GM19351 (cell line): ENCODE data around the gene SV2B.
A peak's percentile ranks its signal among the peaks of the same experiment; 100 is the strongest.

Experiments
- ATAC-seq: cut with Tn5 transposase; IDR thresholded peaks from one replicate; pipeline ENCODE4 v1.9.1; 2021; ENCODE audit warnings: mild to moderate bottlenecking, moderate library complexity; ENCODE audit not compliant: unreplicated experiment

The SV2B gene

DNA sequence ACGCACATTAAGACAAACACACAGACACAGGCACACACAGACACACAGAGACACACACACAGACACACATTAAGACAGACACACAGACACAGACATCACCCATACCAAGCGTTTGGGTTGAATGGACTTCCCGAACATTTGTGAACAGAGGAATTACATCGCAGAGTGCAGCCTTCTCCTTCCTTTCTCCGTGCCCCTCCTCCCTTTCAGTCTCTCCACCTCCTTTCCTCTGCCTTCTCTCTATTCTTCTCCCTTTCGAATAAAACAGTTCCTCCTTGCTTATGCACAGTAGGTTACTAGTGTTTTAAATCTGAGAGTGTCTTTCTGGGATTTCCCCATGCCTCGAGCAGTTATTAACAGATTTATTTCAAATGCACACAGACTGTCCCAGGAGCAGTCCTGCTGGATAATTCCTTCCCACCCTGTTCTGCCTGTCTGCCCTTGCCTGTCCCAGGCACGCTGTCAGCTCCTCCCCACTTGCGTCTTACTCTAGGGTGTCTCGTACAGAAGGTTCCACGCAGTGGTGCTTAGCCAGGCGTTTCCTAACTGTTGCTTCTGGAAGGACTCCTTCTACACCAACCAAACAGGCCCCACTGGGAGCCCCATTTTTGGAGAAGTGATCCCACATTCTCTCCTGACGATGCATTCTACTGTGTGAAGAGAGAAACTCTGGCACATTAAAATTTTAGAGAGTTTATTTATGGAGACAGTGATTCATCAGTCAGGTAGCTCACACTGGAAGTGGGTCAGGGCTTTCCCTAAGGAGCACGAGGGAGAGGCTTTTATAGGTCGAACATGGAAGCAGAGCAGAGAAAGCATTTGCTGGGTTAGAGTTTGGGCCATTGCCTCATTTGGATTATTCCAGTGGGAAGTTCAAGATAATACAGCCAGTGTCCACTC is 163.8 kb downstream of the SV2B start:
- no peak for ATAC-seq

DNA sequence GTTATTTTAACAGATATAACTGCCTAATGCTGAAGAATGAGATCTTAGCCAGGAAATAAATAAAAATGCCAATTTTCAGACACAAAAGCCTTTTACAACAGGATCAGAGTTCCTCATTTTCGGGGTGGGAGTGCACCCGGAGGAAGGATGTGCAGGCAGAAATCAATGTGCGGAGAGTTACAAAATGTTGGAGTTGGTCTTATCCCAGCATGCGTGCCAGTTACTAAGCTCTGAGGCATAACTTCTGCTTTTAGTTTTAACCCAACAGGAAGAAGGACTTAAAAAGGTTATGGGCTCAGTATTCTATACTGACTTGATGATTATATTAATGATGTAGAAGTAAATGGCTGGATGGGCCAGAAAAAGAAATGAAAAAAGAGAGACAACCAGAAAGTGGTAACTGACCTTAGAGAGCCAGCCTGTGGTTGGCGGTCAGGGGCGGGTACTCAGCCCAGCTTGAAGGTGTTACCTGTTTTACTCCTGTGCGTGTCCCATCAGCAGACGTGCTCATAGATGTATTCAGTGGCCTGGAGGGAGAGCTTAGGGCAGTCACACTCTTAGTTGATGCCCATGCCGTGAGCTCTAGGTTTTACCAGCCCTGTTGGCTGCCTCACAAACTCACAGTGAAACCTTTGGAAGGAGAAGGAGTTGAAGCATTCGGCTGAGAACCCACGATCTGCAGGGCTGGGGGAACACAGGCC is 164.7 kb downstream of the SV2B start:
- ATAC-seq, result no peak

DNA sequence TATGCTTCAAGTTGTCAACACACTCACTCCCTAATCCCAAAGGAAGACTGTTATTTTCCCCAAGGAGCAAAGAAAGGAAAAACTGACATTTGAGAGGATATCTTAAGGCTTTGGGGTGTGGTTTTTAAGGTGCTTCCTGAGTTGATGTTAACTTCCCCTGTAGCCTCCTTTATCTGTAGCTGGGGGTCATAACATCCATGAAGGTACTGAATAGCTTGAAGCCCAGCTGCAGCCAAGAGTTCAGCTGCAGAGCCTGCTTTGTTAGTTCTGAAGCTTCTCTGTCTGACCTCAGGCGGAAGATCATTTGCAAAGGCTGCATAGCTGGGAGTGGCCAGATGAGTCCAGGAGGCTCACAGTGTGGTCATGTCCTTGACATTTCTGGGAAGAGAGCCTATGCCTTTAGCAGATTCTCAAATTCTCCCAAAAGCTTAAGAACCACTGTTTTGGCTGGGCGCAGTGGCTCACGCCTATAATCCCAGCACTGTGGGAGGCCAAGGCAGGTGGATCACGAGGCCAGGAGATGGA is 165.4 kb downstream of the SV2B start:
- ATAC-seq, result no peak

DNA sequence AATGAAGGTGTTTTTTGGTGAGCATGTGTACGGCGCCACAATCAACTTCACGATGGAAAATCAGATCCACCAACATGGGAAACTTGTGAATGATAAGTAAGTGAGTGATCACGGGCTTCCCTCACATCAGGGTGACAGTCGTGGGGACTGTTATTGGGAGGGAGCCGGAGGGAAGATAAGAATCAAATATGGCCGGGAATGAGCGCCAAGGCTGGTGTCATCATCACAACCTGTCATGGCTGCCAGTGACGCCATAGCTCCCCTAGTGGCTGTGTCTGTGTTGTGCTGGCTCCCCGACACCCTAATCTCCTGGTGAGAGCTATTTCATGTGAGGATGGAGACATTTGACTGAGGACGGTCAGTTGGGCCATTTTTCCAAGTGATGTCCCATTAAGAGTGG is 168.5 kb downstream of the SV2B start:
- ATAC-seq, result no peak

DNA sequence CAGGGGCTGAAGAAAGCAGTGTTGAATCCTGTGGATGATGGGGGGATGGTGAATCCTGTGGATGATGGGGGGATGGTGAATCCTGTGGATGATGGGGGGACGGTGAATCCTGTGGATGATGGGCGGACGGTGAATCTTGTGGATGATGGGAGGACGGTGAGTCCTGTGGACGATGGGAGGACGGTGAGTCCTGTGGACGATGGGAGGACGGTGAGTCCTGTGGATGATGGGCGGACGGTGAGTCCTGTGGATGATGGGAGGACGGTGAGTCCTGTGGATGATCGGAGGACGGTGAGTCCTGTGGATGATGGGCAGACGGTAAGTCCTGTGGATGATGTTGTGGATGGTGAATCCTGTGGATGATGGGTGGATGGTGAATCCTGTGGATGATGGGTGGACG is 170.7 kb downstream of the SV2B start:
- ATAC-seq, result no peak

DNA sequence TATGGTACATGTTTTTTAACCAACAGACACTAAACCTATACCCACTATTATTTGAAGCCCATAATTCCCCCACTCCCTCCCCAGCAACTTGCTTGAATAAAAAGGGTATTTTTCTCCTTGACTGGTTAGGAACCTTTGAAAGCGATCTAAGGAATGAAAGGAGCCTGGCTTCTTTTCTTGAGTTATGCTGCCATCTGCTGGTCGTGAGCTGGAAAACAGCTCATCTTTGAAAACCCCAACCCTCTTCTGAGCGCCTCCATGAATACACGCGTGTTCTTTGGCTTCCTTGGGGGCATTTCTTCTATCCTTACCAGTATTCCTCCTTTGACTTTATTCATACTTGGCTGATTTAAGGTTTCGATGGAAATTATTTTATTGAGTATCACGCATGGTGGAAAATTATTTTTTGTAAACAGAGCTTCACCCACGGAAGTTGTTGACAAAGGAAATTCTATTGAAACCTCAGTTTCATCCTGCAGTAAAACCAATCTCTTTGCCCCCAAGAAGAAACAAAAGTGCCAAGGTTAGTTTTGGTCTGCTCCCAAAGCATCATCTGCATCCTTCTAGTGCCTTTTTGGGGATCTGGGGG is 171.6 kb downstream of the SV2B start:
- ATAC-seq, result peak; percentile 74

DNA sequence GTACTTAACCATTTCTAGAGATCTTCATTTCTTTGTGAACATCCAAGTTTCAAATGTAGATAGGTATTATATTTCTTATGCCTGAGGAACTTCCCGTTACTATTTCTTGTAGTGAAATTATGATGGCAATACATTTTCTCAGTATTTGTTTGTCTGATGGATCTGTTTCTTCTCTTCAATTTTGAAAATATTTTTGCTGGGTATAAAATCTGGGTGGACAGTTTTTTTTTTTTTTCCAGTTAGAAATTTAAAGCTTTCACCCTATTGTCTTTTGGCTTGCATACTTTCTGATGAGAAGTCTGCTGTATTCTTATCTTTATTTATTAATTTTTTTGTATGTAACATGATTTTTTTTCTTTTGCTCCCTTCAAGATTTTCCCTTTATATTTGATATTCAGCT is 175.8 kb downstream of the SV2B start:
- no peak for ATAC-seq

DNA sequence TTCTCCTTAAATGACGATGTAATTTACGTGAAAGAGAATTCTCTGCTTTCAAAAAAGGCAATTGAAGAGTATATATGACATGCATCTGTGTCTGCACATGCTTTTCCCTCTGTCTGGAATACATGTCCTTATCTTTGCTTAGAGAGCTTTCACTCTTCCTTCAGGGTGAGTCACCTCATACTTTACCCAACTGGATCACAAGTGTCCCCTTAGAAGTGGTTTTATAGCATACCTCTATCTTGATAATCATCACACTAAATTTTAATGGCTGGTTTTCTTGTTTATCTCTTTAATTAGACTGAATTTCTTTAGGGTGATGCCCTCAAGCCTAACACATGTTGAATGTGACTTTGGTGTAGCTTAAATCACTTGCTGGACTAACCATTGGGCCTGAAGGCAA is 178.9 kb downstream of the SV2B start:
- ATAC-seq, result no peak

DNA sequence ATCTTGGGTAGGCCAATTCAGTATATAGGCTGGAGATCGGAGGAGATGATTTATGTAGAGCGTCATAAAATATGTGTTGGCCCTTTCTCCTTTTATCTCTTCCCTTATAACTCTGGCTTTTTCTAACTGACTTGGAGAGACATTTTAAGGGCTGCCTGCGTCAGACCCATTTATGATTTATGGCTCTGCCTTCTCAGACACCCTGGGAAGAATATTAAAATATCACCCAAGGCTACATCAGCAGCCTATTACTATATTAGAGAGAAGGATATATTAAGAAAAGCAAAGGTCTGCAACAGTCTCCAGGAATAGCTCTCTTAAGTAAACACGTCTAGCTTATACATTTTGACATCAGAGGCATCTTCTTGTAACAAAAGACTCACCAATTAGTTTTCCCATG is 179.4 kb downstream of the SV2B start:
- no peak for ATAC-seq

DNA sequence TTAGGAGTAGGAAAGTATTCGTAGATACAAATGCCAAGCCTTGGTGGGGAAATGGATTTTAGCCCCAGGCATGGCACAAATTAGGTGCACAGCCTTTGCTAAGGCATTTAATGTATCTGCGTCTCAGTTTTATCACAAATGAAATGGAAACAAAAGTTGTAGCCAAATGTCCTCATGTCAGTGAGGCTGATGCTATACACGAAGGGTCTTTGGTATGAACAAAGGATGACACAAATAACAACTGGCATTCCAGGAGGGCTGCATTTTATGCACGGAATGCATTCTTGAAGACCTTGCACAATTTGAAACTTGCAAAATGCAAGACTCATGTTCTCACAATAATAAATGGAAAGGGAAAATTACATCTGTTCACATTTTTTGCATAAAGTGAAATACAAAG is 181.9 kb downstream of the SV2B start:
- ATAC-seq, result no peak

DNA sequence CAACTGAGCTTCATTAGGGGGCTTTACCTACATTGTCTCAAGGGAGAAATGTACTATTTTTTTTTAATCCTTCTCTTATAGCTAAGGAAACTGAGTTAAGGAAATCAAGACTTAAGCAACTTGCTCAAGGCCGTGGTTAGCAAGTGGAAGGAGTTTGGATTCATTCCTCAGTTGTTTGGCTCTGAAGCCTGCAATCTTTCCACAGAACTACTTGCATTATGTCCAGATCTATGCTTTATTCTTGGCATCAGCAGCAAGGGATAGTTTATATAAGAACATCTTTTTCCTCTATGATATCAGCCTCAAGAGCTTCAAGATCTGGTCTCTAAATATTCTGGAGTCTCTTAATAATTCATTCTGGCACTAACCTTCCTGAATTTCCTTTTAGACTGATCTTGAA is 182.4 kb downstream of the SV2B start:
- no peak for ATAC-seq

DNA sequence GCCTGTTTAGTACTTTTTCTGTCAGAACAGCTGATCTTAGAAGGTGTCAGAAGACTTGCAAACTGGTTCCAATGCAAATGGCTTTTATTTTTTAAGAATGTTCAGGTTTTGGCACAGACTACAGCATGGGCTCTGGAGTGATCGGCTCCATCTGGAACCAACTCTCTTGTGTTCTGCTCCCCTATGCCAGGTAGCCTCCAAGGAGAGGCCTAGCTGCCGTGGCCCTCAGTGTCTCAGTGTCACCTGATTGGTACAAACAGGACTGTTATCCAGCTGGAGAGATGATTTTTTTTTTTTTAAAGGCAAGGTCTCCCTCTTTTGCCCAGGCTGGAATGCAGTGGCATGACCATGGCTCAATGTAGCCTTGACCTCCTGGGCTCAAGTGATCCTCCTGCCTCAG is 183.1 kb downstream of the SV2B start:
- no peak for ATAC-seq

DNA sequence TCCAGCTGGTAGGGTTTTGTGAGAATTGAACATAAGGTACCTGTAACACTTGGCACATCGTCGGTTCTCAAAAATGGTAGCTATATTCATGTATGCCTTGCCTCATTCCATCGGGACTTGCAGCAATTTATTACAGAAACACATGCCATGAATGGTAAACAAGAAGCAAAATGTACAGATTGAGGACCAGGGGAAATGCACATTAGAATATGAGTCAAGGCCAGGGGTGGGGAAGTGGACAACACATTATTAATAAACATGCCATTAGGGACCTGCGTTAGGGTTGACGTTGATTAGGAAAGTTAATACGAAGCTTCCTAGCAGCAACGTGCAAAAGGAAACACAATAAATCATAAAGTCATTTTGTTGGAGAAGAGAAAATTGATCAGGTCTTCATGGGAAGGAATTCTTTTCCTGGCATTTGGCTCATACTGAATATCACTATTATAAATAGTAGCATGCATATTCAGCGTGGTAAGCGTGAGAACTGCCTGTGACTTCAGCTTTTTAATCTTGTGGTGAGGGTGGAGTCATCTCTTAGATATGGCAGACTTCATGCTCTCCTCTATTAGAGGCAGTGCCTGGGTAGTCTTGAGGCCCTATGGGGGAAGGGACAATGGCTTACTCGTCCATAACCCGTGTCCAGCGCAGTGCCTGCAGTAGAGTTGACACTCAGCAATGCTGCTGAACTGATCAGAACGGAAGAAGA is 184.9 kb downstream of the SV2B start:
- ATAC-seq, result no peak

DNA sequence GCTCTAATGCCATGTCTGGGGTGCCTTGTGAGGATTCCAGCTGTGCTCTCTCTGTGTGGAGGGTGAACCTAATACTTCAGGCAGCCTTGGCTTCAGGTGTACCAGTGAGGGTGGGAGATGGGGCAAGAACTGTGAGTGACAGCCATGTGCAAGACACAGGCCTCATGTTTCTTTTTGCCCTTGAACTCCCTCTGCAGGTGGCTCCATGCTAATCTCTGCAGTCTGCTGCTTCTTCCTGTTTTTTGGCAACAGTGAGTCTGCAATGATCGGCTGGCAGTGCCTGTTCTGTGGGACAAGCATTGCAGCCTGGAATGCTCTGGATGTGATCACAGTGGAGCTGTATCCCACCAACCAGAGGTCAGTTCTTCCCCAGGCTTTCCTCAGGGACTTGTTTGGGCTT is 189.3 kb downstream of the SV2B start:
- ATAC-seq, result no peak

DNA sequence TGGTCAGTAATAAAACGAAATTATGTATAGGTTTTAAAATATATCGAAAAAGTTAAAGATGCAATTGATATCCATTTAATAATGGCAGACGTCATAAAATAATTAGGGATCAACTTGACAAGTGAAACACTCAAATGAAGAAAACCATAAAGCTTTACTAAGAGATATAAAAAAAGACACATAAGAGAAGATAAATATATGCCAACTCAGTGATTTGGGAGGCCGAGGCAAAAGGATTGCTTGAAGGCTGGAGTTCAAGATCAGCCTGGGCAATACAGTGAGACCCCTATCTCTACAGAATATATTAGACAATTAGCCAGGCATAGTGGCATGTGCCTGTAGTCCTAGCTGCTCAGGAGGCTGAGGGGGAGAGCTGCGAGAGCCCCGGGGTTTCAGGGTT is 190.5 kb downstream of the SV2B start:
- no peak for ATAC-seq

DNA sequence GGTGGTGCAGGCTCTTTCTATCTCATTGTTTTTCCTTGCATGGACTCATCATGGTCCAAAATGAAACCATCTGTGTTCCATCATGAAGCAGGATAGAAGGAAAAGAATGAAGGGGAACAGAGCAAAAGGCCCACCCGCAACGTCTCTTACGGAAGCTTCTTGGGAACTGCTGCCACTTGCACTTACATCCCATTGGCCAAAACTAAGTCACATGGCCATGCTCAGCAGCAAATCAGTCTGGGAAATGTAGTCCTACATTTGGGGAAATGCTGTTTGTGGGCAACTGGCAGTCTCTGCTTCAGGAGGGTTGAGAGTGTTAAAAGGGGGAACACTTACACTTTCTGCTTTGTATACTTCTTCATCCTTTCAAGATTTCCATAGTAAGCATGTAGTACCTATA is 191.6 kb downstream of the SV2B start:
- ATAC-seq, result peak; percentile 79

DNA sequence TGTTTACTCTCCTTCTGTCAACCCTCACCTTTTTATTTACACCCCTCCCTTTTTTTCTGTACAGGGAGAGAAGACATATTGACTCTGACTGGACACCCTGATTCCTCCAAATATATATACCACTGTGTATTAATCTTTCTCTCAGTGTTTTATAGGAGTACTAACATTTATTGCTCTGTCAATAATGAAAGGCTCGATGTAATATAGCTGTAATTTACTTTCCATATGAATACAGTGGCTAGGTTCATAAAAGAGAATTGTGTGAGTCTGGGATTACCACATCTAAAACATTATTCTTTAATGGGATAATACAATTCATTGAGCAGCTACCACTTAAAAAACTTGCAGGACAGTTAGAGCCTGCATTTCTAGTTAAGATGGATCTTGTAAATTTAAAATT is 194.3 kb downstream of the SV2B start:
- no peak for ATAC-seq

DNA sequence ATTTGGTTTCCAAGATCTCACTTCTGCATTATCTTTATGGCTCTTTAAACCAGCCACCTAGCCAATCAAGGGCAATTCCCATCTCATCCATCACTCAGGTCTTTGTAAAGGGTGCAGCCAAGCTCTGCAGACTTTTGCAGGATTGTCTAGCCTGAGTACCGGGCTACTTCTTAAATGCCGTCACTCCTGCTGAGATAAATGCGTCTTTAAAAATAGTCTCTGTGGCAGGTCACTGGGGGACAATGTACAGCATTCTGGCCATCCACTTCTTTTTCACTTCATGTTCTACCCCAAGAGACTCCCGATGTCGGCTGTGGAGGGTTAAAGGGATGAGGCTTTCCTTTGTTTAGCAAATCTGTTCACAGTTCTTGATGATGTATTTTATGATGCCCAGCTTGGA is 194.7 kb downstream of the SV2B start:
- ATAC-seq, result no peak

DNA sequence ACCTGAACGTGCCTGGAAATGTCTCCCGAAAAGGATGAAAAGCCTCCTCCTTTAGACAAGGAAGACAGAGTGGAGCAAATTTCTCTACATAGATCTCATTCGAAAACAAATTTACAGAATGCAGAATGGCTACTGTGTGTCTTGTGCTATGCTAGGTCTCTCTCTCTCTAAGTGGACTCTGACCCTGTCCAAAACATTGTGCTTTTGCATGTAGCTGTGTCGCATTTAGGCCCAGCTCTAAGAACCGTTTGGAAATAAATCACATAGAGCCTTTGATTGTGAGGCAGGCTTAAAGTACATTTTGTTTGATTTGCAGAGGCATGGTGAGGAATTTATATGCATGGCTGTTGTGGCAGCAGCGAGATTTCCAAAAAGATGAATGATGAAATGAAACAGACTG is 198.0 kb downstream of the SV2B start:
- ATAC-seq, result no peak

DNA sequence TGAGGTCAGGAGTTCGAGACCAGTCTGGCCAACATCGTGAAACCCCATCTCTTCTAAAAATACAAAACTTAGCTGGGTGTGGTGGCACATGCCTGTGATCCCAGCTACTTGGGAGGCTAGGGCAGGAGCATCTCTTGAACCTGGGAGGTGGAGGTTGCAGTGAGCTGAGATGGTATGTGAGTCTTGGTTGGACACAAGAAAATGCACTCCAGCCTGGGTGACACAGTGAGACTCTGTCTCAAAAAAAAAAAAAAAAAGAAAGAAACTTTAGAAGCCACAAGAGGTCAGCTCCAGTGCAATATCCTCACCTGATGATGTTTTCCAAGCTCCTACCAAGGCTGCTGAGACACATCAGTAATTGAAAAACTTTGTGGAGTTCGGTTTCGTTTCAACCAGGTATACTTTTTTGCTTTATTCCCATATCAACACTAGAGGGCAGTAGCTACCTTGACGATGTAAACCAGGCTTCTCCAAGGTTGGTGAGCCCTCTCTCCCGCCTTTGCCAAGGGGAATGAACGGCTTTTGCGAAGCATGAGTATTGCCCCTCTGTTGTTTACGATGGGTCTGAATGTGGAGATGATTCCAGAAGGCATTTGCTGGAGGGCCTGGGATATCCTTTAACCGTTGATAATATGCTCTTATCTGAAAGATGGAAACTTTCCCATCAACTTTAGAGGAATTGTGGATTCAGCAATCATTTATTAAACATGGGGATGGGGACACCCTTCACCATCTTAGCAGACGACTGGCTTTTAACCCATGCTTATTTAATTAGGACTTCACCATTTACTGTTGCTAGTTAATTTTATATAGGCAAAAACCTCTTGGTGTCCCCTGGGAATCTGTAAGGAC is 202.8 kb downstream of the SV2B start:
- peak; percentile 70 for ATAC-seq
